Epithelial cell of prostate (primary cell): ENCODE results near the gene LAYN.
A peak's percentile ranks its signal among the peaks of the same experiment; 100 is the strongest.

Source experiments
- DNase-seq: peaks from one replicate; pipeline ENCODE4 v3.0.0-alpha.2; 2011; ENCODE audit warnings: low read depth, low spot score
- H3K27ac ChIP-seq: fragments of 450-650 bp; 2 replicates; pipeline ENCODE4 v1.5.1; 2017; ENCODE audit warnings: mild to moderate bottlenecking

The LAYN gene

GRCh38 chr11:111530091-111530490 lies 10.4 kb upstream of the LAYN start:
- H3K27ac ChIP-seq = peak overlapping the region; percentile 81
- peak; percentile 58 for DNase-seq

GRCh38 chr11:111531136-111531535 lies 9.4 kb upstream of the LAYN start:
- DNase-seq = no peak
- peak overlapping the region; percentile 81 for H3K27ac ChIP-seq

GRCh38 chr11:111531687-111532364 lies 8.7 kb upstream of the LAYN start:
- peak; percentile 91 for DNase-seq
- peak overlapping the region; percentile 81 for H3K27ac ChIP-seq

- DNase-seq = no peak
- peak overlapping the region; percentile 81 for H3K27ac ChIP-seq
Measured at GRCh38 chr11:111532365-111532709, 8.2 kb upstream of the LAYN start.

GRCh38 chr11:111535281-111535680 lies 5.2 kb upstream of the LAYN start:
- DNase-seq = no peak
- no peak overlapping the region for H3K27ac ChIP-seq

- no peak for DNase-seq
- no peak overlapping the region for H3K27ac ChIP-seq
Measured at GRCh38 chr11:111537336-111537860, 3.1 kb upstream of the LAYN start.

- peak; percentile 68 for DNase-seq
- H3K27ac ChIP-seq = peak overlapping the region; percentile 49
Measured at GRCh38 chr11:111538407-111539114, 2.0 kb upstream of the LAYN start.

- DNase-seq = no peak
- H3K27ac ChIP-seq = peak overlapping the region; percentile 49
Measured at GRCh38 chr11:111539426-111540113, 950 bp upstream of the LAYN start.

GRCh38 chr11:111540937-111541253 lies 375 bp downstream of the LAYN start:
- DNase-seq = no peak
- H3K27ac ChIP-seq = peak overlapping the region; percentile 49

GRCh38 chr11:111541254-111542061 lies 938 bp downstream of the LAYN start:
- no peak for DNase-seq
- peak overlapping the region; percentile 49 for H3K27ac ChIP-seq

- no peak for DNase-seq
- H3K27ac ChIP-seq = no peak overlapping the region
Measured at GRCh38 chr11:111542606-111543275, 2.2 kb downstream of the LAYN start.

- no peak for DNase-seq
- no peak overlapping the region for H3K27ac ChIP-seq
Measured at GRCh38 chr11:111548525-111548924, 8.0 kb downstream of the LAYN start.

GRCh38 chr11:111549196-111549868 lies 8.8 kb downstream of the LAYN start:
- H3K27ac ChIP-seq = no peak overlapping the region
- no peak for DNase-seq

GRCh38 chr11:111549869-111550203 lies 9.3 kb downstream of the LAYN start:
- no peak for DNase-seq
- no peak overlapping the region for H3K27ac ChIP-seq

GRCh38 chr11:111550258-111550657 lies 9.7 kb downstream of the LAYN start:
- no peak for DNase-seq
- no peak overlapping the region for H3K27ac ChIP-seq

GRCh38 chr11:111554532-111554931 lies 14.0 kb downstream of the LAYN start:
- H3K27ac ChIP-seq = peak overlapping the region; percentile 82
- peak; percentile 84 for DNase-seq

GRCh38 chr11:111555255-111555654 lies 14.7 kb downstream of the LAYN start:
- peak overlapping the region; percentile 82 for H3K27ac ChIP-seq
- peak; percentile 93 for DNase-seq

GRCh38 chr11:111557425-111558111 lies 17.0 kb downstream of the LAYN start:
- H3K27ac ChIP-seq = peak overlapping the region; percentile 82

More at GRCh38 chr11:111557425-111558111, 17.0 kb downstream of the LAYN start:
- DNase-seq = peak; percentile 77
